ENCODE results near the gene ZMYM4. TPM values are rescaled to one million over a fixed set of nuclear protein-coding genes. Genes with fewer than 3 reads are reported as not detected.

The ZMYM4 gene
- total RNA-seq, 1 experiment from 2014 or later = 66.0 TPM

GRCh38 chr1:35284852-35285251, 16.3 kb downstream of the ZMYM4 start:
- no CpG with 5 or more reads among the region's 3 CpGs for WGBS (ENCODE audit: extremely low coverage, insufficient read length, low lambda C conversion rate)

More at GRCh38 chr1:35284852-35285251, 16.3 kb downstream of the ZMYM4 start:
- Histone ChIP-seq H3K4ac (ENCODE audit: low read depth, low read length) (no peak overlapping the region), H3K23me2 (ENCODE audit: insufficient read length, low read depth, low read length, poor library complexity, severe bottlenecking) (no peaks in the 10 kb centered on the region), H3K18ac (ENCODE audit: insufficient read length, low read depth, low read length) (no peak overlapping the region), H3K27ac (ENCODE audit: insufficient read length, low read depth, low read length) (no peak overlapping the region), H2AFZ (ENCODE audit: low read length) (no peak overlapping the region), H4K20me1 (ENCODE audit: control insufficient read depth, insufficient read depth, insufficient read length) (no peaks in the 10 kb centered on the region), H3K79me2 (ENCODE audit: insufficient read depth, low read length) (peaks cover 8% of the 10 kb centered on the region; the same call in 1 of the 2 replicates), H4K91ac (ENCODE audit: insufficient read length, low read depth, low read length) (no peak overlapping the region), H3K23ac (ENCODE audit: insufficient read length, low read depth, low read length) (no peak overlapping the region), H3K27me3 (ENCODE audit: insufficient read depth, low read length) (no peaks in the 10 kb centered on the region), H2BK15ac (ENCODE audit: low read depth, low read length) (no peak overlapping the region), H3K9ac (ENCODE audit: extremely low read depth, insufficient read length, low read length) (no peak overlapping the region), H3K14ac (ENCODE audit: insufficient read depth, low read length) (no peak overlapping the region), H4K8ac (replicated peaks; ENCODE audit: insufficient read length, low read depth, low read length) (no peak overlapping the region), H2BK120ac (ENCODE audit: low read depth, low read length, poor library complexity, severe bottlenecking) (no peak overlapping the region), H2BK5ac (ENCODE audit: insufficient read length, low read length) (no peak overlapping the region), H4K5ac (ENCODE audit: insufficient read length, low read depth, low read length) (no peak overlapping the region), H2BK12ac (ENCODE audit: insufficient read length, low read depth, low read length) (no peak overlapping the region), H3K9me3 (ENCODE audit: control insufficient read depth, low read depth, low read length) (no peaks in the 10 kb centered on the region), H3T11ph (ENCODE audit: low read length) (no peak overlapping the region), H3K79me1 (ENCODE audit: insufficient read depth, low read depth, low read length, poor library complexity, severe bottlenecking) (no peaks in the 10 kb centered on the region), H2BK20ac (ENCODE audit: low read depth, low read length, poor library complexity, severe bottlenecking) (no peak overlapping the region), H3K56ac (ENCODE audit: insufficient read length, low read depth, low read length) (no peak overlapping the region), H2AK5ac (ENCODE audit: insufficient read length, low read length) (no peak overlapping the region), H3K4me2 (ENCODE audit: insufficient read depth, insufficient read length, low read length) (no peak overlapping the region), H3K4me1 (ENCODE audit: insufficient read depth, low read length) (no peaks in the 10 kb centered on the region)
- H3K27ac Mint-ChIP-seq = peak overlapping the region in 2 of 3 experiments; percentile 44 to 66; a peak in 3 of 7 replicates
- no peaks in the 10 kb centered on the region for H3K27me3 Mint-ChIP-seq (ENCODE audit: low read depth)
- TF ChIP-seq CTCF (conservative IDR thresholded peaks at IDR 0.05) = no peak
- H3K9me3 Mint-ChIP-seq = peaks cover 6 to 20% of the 10 kb centered on the region in 2 experiments; a peak in 4 of 5 replicates
- DNase-seq = no peak
- H3K36me3 Mint-ChIP-seq (ENCODE audit: insufficient read depth in 1 of 3, low read depth in 3 of 3) = peaks cover 26 to 29% (median 28%) of the 10 kb centered on the region in 3 experiments
- no peak overlapping the region for H3K4me3 Mint-ChIP-seq
- H3K4me1 Mint-ChIP-seq = no peaks in the 10 kb centered on the region

Measured in H9 (cell line).